Ovary (tissue), 3 donors: ENCODE measurements around the gene AP5Z1.

Experiments
- CTCF ChIP-seq, 3 donors: fragments of 450-650 bp in 2 of 3; fragments of 200-600 bp in 1 of 3; IDR thresholded peaks; one replicate each; pipeline versions ENCODE4 v1.5.1 to v1.8.0; 2016 to 2022; ENCODE audit warnings: antibody characterized with exemption in 3 of 3, mild to moderate bottlenecking in 1 of 3
- EP300 ChIP-seq: sonication (generic); formaldehyde crosslinking; IDR thresholded peaks from one replicate; pipeline ENCODE4 v1.6.1; 2017; ENCODE audit warnings: antibody characterized with exemption
- POLR2A ChIP-seq: fragments of 450-650 bp; IDR thresholded peaks from one replicate; pipeline ENCODE4 v1.6.1; 2017; ENCODE audit warnings: antibody characterized with exemption, mild to moderate bottlenecking, moderate library complexity
- donor health status: DM: no; HTN: no; CAD: no.

GRCh38 chr7:4796453-4796852 lies 21.0 kb downstream of the AP5Z1 start:
- TF ChIP-seq CTCF (IDR thresholded peaks at IDR 0.05) (no peak), POLR2A (no peak), EP300 (no peak)
